Nephron progenitor cell (in vitro differentiated cells): ENCODE measurements around the gene CCBE1.

Experiments used
- DNase-seq: peaks from one replicate; pipeline ENCODE4 v3.0.0; 2021
- H3K27ac Mint-ChIP-seq: 2 replicates; pipeline ENCODE4 v1.8.0; 2021; ENCODE audit warnings: mild to moderate bottlenecking, moderate library complexity, mixed read lengths
- H3K27me3 Mint-ChIP-seq: 2 replicates; pipeline ENCODE4 v1.8.0; 2021; ENCODE audit warnings: mild to moderate bottlenecking, low read depth, mixed read lengths; ENCODE audit not compliant: poor library complexity
- H3K36me3 Mint-ChIP-seq: 2 replicates; pipeline ENCODE4 v1.8.0; 2021; ENCODE audit warnings: low read depth, mixed read lengths
- H3K4me1 Mint-ChIP-seq: 2 replicates; pipeline ENCODE4 v1.8.0; 2021; ENCODE audit warnings: mixed read lengths
- H3K4me3 Mint-ChIP-seq: 2 replicates; pipeline ENCODE4 v1.8.0; 2021; ENCODE audit warnings: mild to moderate bottlenecking, moderate library complexity, mixed read lengths
- H3K9me3 Mint-ChIP-seq: 2 replicates; pipeline ENCODE4 v1.8.0; 2021; ENCODE audit warnings: mild to moderate bottlenecking, moderate library complexity, mixed read lengths
- TF ChIP-seq, protein P1 (sequence below): fragments of 200-600 bp; sonication (generic); IDR thresholded peaks from 2 replicates; pipeline ENCODE4 v1.5.0; 2021; ENCODE audit warnings: antibody characterized with exemption

The CCBE1 gene

DNA sequence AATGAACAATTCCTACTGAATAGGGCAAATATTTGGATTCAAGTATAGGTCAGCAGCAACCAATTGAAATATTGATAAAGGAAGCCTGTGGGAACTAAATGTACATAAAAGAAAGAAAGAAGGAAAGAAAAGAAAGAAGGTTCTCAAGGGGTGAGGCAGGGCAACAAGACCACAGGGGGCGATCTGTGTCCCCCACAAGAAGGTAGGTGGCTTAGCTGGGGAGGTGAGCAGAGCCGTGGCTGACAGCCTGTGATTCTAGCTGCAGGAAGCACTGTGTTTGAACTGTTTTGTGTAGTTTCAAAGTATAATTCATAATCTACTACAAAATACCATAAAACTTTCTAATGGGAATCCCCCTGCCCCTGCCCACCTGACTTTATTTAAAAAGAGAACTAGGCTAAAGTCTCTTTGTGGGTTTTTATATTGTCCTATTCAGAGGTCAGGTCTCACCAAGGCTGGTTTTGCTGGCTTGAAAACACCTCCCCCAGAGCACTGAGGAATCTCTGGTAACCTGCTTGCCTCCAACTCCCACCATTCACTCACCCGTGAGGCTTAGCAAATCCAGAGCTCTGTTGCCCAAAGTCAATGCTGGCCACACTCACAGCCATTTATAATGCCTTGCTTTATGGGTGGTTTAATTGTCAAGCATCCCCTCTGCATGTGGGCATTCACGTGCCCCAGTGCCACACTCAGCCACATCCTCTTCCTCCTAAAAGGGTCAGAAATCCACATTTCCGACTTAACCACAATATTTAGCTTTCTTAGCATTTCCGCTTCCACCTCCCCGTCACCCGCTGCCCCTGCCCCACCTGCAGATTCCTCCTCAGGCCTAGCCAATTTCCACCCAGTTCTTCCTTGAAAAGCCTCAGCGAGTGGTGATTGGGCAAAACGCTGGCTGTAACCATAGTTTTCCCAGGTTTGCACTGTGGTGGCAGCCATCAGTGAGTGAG, 301.7 kb downstream of the CCBE1 start:
- Mint-ChIP-seq H3K4me1 (peaks cover 13% of the 10 kb centered on the region), H3K4me3 (no peak overlapping the region), H3K9me3 (peaks cover 5% of the 10 kb centered on the region), H3K27me3 (peaks cover 46% of the 10 kb centered on the region), H3K27ac (peak overlapping the region; percentile 7), H3K36me3 (no peaks in the 10 kb centered on the region)
- TF ChIP-seq, protein P1, sequence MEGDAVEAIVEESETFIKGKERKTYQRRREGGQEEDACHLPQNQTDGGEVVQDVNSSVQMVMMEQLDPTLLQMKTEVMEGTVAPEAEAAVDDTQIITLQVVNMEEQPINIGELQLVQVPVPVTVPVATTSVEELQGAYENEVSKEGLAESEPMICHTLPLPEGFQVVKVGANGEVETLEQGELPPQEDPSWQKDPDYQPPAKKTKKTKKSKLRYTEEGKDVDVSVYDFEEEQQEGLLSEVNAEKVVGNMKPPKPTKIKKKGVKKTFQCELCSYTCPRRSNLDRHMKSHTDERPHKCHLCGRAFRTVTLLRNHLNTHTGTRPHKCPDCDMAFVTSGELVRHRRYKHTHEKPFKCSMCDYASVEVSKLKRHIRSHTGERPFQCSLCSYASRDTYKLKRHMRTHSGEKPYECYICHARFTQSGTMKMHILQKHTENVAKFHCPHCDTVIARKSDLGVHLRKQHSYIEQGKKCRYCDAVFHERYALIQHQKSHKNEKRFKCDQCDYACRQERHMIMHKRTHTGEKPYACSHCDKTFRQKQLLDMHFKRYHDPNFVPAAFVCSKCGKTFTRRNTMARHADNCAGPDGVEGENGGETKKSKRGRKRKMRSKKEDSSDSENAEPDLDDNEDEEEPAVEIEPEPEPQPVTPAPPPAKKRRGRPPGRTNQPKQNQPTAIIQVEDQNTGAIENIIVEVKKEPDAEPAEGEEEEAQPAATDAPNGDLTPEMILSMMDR: no peak
- no peak for DNase-seq

DNA sequence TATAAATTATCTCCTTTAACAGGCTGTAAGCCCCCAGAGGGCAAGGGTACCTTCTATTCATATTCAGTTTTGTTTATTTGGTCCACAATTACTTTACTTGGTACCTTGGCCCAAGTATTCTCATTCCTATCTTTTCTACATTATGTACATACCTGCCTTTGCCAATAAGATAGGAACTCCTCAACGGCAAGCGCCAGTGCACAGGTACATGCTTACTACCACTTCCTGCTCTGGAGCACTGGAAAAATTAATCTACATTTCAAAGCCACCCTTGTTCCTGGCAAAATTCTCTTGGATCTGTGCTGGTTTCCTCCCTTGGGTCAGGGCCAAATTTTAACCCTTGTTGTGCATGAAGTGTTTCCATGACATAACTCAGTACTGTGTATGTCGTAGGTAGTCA, 303.8 kb downstream of the CCBE1 start:
- peaks cover 24% of the 10 kb centered on the region for H3K4me1 Mint-ChIP-seq
- peaks cover 5% of the 10 kb centered on the region for H3K9me3 Mint-ChIP-seq
- no peak overlapping the region for H3K27ac Mint-ChIP-seq
- H3K4me3 Mint-ChIP-seq: no peak overlapping the region
- H3K36me3 Mint-ChIP-seq: no peaks in the 10 kb centered on the region
- TF ChIP-seq, protein P1: no peak
- peaks cover 51% of the 10 kb centered on the region for H3K27me3 Mint-ChIP-seq
- DNase-seq: no peak

DNA sequence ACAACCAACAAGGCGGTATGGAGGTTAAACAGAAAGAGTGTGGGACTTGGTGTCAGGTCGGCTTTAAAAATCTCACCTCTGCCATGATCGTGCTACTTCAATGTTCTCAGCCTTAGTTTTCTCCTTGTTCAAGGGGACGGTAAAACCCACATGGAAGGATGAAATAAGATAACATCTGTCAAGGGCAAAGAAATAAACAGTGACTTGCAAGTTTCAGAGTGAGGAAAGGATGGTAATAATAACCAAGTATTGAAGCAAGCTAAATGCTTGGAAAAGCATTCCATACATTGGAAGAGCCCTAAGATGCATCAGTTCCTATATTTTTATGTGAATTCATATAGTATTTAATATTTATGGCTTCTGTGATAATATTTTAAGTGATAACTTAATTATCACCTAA, 308.4 kb downstream of the CCBE1 start:
- TF ChIP-seq, protein P1: no peak
- Mint-ChIP-seq H3K4me3 (no peak overlapping the region), H3K27me3 (peaks cover 65% of the 10 kb centered on the region)

DNA sequence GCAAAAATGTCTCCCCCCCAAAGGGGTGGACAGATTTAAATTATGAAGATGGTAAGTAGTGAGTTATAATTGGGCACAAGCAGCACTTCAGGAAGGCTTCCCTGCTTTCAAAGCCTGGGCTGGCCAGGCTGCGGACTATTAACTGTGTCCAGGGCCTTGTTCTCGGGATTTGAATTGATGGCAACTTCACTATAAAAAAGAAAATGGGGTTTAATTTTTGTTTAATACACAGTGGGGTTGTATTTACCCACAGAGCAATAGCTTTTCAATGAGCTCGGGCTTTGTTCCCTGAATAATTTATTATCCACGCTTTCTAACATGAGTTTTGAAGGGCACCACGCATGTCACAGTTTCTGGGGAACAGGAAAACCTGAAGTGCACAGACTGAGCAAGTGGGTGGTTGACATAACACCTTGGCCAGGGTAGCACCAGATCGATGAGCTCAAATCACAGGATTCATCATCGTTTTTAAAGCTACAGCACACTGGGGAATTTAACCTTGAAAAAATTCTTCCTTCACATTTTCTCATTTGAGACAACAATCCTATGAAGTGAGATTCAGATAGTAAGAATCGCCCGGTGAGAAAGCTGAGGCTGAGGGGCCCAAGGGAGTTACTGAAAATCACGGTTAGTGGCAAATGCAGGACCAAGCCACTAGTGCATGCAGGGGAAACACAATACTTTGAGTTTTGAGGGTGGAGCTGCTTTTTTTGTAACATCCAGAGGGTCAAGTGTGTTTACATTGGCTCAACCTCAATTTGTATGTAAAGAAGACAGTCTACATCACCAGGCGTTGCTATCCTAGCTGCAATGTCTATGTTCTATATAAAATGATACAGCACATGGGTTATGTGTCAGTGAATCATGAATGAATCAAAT, 309.3 kb downstream of the CCBE1 start:
- peak overlapping the region; percentile 7 for H3K4me3 Mint-ChIP-seq
- H3K27me3 Mint-ChIP-seq: peaks cover 64% of the 10 kb centered on the region
- TF ChIP-seq, protein P1: no peak
- peaks cover 5% of the 10 kb centered on the region for H3K9me3 Mint-ChIP-seq
- H3K27ac Mint-ChIP-seq: peak overlapping the region; percentile 31
- peaks cover 44% of the 10 kb centered on the region for H3K4me1 Mint-ChIP-seq
- H3K36me3 Mint-ChIP-seq: no peaks in the 10 kb centered on the region
- DNase-seq: no peak

More for the DNA sequence above, 308.4 kb downstream of the CCBE1 start:
- peaks cover 5% of the 10 kb centered on the region for H3K9me3 Mint-ChIP-seq
- no peak for DNase-seq
- H3K4me1 Mint-ChIP-seq: peaks cover 44% of the 10 kb centered on the region
- no peak overlapping the region for H3K27ac Mint-ChIP-seq
- H3K36me3 Mint-ChIP-seq: no peaks in the 10 kb centered on the region

DNA sequence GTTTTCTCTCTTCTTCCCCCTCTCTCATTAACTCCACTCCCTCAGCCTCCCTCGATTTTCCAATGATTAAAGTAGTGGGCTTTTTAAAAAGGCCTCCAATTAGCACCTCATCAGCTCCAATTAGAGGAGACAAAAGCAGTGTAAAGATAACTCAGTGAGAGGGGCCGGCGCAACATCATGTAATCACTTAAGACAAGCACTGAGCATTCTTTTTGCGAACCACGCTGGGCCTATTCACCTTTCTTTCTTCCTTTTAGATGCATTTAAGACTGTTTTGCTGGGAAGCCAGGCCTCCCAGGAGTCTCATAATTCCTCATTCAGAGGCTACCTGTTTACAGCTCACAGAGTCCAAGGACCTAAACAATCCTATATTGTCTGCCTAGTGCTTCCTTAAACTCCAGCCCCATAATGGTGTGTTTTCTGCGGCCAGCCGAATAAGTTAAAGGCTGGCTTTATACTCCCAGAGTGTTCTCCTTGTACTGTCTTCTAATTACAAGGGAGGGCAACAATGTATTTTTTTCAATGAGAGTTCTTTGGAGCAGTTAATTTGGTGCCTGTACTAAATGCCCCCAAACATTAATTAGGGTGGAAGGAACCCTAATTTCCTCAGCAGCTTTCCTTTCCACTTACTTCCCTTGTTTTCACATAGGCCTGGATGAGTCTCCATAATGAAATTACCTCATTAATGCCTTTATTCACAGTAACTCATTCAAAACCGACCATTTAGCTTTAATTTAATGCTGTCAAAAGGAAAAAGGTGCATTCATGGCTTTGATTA, 310.1 kb downstream of the CCBE1 start:
- peaks cover 44% of the 10 kb centered on the region for H3K4me1 Mint-ChIP-seq
- H3K27me3 Mint-ChIP-seq: peaks cover 62% of the 10 kb centered on the region
- no peaks in the 10 kb centered on the region for H3K9me3 Mint-ChIP-seq
- DNase-seq: no peak
- no peak overlapping the region for H3K27ac Mint-ChIP-seq
- H3K36me3 Mint-ChIP-seq: no peaks in the 10 kb centered on the region
- peak overlapping the region; percentile 19 for H3K4me3 Mint-ChIP-seq
- TF ChIP-seq, protein P1: no peak
